C4-2B (cell line): ENCODE measurements around the gene AGAP5.
"Not testable (repeated sequence)": the region's sequence is repeated elsewhere in the genome, so short reads cannot be mapped to it uniquely, and the experiment has no call there.

ENCODE experiments used
- CTCF ChIP-seq: fragments of 450-650 bp; conservative IDR thresholded peaks from 2 replicates; pipeline ENCODE4 v1.5.1; 2017; ENCODE audit warnings: mild to moderate bottlenecking
- ZFX ChIP-seq: fragments of 450-650 bp; IDR thresholded peaks from 2 replicates; pipeline ENCODE4 v1.6.1; 2017

DNA sequence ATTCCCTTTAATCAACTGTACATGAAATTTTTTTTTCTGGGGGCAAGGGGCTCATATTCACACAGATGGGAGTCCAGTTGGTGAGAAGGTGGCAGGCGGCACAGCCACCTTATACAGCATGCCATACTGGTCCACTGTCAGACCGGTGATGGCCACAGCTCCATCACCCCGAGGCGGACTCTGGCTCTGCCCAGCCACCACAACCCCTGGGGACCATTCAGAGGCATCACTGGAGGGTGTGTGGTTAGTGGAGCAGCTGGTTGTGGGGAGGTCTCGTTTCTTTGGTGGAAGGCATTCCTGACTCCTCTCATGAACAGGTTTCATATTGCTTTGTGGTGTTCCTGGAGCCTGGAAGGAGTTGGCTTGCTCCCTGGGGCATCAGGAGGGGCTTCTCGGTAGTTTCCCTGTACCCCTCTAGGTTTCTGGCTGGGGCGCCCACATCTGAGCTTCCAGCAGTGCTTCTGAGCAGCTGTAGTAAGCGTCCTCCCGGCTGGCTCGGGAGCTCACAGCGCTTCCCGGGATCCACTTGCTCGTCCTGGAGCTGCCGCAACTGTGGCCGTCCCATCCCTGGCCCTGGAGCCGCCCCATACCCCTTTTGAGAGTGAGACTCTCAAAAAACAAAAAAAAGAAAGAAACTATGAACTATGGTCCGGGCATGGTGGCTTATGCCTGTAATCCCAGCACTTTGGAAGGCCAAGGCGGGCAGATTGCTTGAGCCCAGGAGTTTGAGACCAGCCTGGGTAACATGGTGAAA is 42.8 kb upstream of the AGAP5 start:
- not testable (repeated sequence) for TF ChIP-seq CTCF, ZFX
